ENCODE measurements around the gene IKZF3.

Gene IKZF3

GRCh38 chr17:39793301-39793872, 70.7 kb downstream of the IKZF3 start:
- H3K4me1 ChIP-seq (ENCODE audit: insufficient read depth, low read length), result peaks cover 5% of the 10 kb centered on the region; the same call in 1 of the 2 replicates
- DNase-seq (no peak), ATAC-seq (ENCODE audit: insufficient read depth, low read depth) (no peak)
- H3K4me2 ChIP-seq (ENCODE audit: insufficient read depth, low read length), result no peak overlapping the region
- H3K79me2 ChIP-seq (ENCODE audit: insufficient read depth, low read length), result no peaks in the 10 kb centered on the region
- no peaks in the 10 kb centered on the region for H3K36me3 ChIP-seq (ENCODE audit: insufficient read depth, low read length)
- H3K9me3 ChIP-seq (ENCODE audit: insufficient read depth, low read length, severe bottlenecking), result no peaks in the 10 kb centered on the region
- no peak overlapping the region for H3K9ac ChIP-seq (ENCODE audit: low read depth, low read length)
- no peak overlapping the region for H3K4me3 ChIP-seq (ENCODE audit: low read depth in 1 of 2, low read length in 2 of 2)
- no peaks in the 10 kb centered on the region for H3K27me3 ChIP-seq (ENCODE audit: insufficient read depth, low read length, poor library complexity)
- H4K20me1 ChIP-seq (ENCODE audit: insufficient read depth, low read length), result no peaks in the 10 kb centered on the region
- H3K27ac ChIP-seq (ENCODE audit: low read length), result no peak overlapping the region
- no peak overlapping the region for H2AFZ ChIP-seq (ENCODE audit: low read depth, low read length)
- TF ChIP-seq, protein P1, sequence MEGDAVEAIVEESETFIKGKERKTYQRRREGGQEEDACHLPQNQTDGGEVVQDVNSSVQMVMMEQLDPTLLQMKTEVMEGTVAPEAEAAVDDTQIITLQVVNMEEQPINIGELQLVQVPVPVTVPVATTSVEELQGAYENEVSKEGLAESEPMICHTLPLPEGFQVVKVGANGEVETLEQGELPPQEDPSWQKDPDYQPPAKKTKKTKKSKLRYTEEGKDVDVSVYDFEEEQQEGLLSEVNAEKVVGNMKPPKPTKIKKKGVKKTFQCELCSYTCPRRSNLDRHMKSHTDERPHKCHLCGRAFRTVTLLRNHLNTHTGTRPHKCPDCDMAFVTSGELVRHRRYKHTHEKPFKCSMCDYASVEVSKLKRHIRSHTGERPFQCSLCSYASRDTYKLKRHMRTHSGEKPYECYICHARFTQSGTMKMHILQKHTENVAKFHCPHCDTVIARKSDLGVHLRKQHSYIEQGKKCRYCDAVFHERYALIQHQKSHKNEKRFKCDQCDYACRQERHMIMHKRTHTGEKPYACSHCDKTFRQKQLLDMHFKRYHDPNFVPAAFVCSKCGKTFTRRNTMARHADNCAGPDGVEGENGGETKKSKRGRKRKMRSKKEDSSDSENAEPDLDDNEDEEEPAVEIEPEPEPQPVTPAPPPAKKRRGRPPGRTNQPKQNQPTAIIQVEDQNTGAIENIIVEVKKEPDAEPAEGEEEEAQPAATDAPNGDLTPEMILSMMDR (IDR thresholded peaks at IDR 0.05; ENCODE audit: borderline replicate concordance, extremely low read depth, low read length, poor library complexity, severe bottlenecking), result no peak
- TF ChIP-seq EZH2 (IDR thresholded peaks at IDR 0.05; ENCODE audit: borderline replicate concordance, low read depth, low read length, severe bottlenecking), result no peak

GRCh38 chr17:39792526-39793221, 71.4 kb downstream of the IKZF3 start:
- ATAC-seq (ENCODE audit: insufficient read depth, low read depth), result no peak
- no peak for DNase-seq
- no peaks in the 10 kb centered on the region for H3K9me3 ChIP-seq (ENCODE audit: insufficient read depth, low read length, severe bottlenecking)

DNA sequence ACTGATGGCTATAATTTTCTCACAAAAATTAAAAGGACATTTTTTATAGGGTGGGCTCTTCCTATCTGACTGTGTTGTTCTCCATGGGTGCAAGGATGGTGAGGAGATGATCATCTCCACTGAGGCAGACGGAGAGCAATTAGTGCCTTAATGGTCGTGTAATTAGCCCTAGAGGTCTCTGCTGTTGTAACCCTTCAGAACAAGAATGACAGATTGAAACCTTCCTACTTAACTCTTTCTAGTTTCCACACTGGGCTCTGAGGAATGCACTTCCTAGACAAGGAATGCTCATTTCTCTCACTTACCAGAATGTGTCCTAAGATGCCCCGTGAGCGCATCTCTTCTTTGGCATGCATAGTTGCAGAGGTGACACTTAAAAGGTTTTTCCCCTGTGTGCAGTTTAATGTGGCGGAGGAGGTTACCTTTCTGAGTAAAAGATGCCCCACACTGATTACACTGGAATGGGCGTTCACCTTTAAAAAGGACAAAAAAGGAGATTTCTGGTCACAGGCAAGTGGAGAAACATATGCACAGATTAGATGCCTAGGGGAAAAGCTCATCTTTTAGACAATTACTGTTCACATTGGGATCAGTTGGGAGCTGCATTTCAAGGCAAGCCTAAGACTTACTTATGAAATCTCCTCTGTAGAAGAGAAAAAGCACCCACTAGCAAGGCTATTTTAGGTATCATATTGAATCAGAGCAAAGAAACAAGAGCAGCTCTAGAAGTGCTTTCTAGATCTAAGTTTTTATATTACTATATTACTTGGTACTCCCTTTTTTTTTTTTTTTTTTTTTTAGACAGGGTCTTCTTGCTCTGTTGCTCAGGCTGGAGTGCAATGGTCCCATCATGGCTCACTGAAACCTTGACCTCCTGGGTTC, 72.8 kb downstream of the IKZF3 start:
- no peak for DNase-seq
- Histone ChIP-seq H3K27me3 (ENCODE audit: insufficient read depth, low read length, poor library complexity) (no peaks in the 10 kb centered on the region), H3K4me2 (ENCODE audit: insufficient read depth, low read length) (no peak overlapping the region), H3K4me1 (ENCODE audit: insufficient read depth, low read length) (peaks cover 5% of the 10 kb centered on the region; the same call in 1 of the 2 replicates), H3K79me2 (ENCODE audit: insufficient read depth, low read length) (no peaks in the 10 kb centered on the region), H3K9ac (ENCODE audit: low read depth, low read length) (no peak overlapping the region), H3K4me3 (ENCODE audit: low read depth in 1 of 2, low read length in 2 of 2) (no peak overlapping the region), H2AFZ (ENCODE audit: low read depth, low read length) (no peak overlapping the region), H3K36me3 (ENCODE audit: insufficient read depth, low read length) (no peaks in the 10 kb centered on the region), H3K27ac (ENCODE audit: low read length) (no peak overlapping the region), H3K9me3 (ENCODE audit: insufficient read depth, low read length, severe bottlenecking) (no peaks in the 10 kb centered on the region), H4K20me1 (ENCODE audit: insufficient read depth, low read length) (no peaks in the 10 kb centered on the region)
- ATAC-seq (ENCODE audit: insufficient read depth, low read depth), result no peak
- TF ChIP-seq EZH2 (IDR thresholded peaks at IDR 0.05; ENCODE audit: borderline replicate concordance, low read depth, low read length, severe bottlenecking), result no peak
- TF ChIP-seq, protein P1 (IDR thresholded peaks at IDR 0.05; ENCODE audit: borderline replicate concordance, extremely low read depth, low read length, poor library complexity, severe bottlenecking), result no peak

More at GRCh38 chr17:39792526-39793221, 71.4 kb downstream of the IKZF3 start:
- Histone ChIP-seq H3K79me2 (ENCODE audit: insufficient read depth, low read length) (no peaks in the 10 kb centered on the region), H3K27me3 (ENCODE audit: insufficient read depth, low read length, poor library complexity) (no peaks in the 10 kb centered on the region), H4K20me1 (ENCODE audit: insufficient read depth, low read length) (no peaks in the 10 kb centered on the region), H3K4me2 (ENCODE audit: insufficient read depth, low read length) (no peak overlapping the region), H3K4me1 (ENCODE audit: insufficient read depth, low read length) (peaks cover 5% of the 10 kb centered on the region; the same call in 1 of the 2 replicates), H2AFZ (ENCODE audit: low read depth, low read length) (no peak overlapping the region), H3K9ac (ENCODE audit: low read depth, low read length) (no peak overlapping the region), H3K4me3 (ENCODE audit: low read depth in 1 of 2, low read length in 2 of 2) (no peak overlapping the region), H3K36me3 (ENCODE audit: insufficient read depth, low read length) (no peaks in the 10 kb centered on the region), H3K27ac (ENCODE audit: low read length) (no peak overlapping the region)
- TF ChIP-seq, protein P1 (IDR thresholded peaks at IDR 0.05; ENCODE audit: borderline replicate concordance, extremely low read depth, low read length, poor library complexity, severe bottlenecking), result no peak
- no peak for TF ChIP-seq EZH2 (IDR thresholded peaks at IDR 0.05; ENCODE audit: borderline replicate concordance, low read depth, low read length, severe bottlenecking)
